Measurements from ENCODE around the gene CTNNA2. TPM values are rescaled to one million over a fixed set of nuclear protein-coding genes. Genes with fewer than 3 reads are reported as not detected.

Gene CTNNA2
- total and polyA plus RNA-seq, 11 donors = 0.20 to 0.81 TPM; not detected in 9

GRCh38 chr2:79975791-79976565, 463.1 kb downstream of the CTNNA2 start:
- H3K4me3 ChIP-seq = no peak overlapping the region
- H3K9me3 ChIP-seq = no peaks in the 10 kb centered on the region
- H3K36me3 ChIP-seq = no peaks in the 10 kb centered on the region
- WGBS, 4 donors = 73 to 77% (median 74%) methylated on average over 6 of the region's 6 CpGs
- TF ChIP-seq CTCF (IDR thresholded peaks at IDR 0.05) = no peak
- TF ChIP-seq POLR2A (IDR thresholded peaks at IDR 0.05) = no peak
- H3K4me1 ChIP-seq = no peaks in the 10 kb centered on the region
- no peaks in the 10 kb centered on the region for H3K27me3 ChIP-seq
- no peak for DNase-seq
- intact Hi-C loops (cut with DNase I) = no loop called here
- H3K27ac ChIP-seq = no peak overlapping the region
- no peak for ATAC-seq

GRCh38 chr2:79977792-79978191, 464.9 kb downstream of the CTNNA2 start:
- intact Hi-C loops (cut with DNase I) = no loop called here
- TF ChIP-seq POLR2A (IDR thresholded peaks at IDR 0.05) (no peak), CTCF (IDR thresholded peaks at IDR 0.05) (no peak)
- no peaks in the 10 kb centered on the region for H3K27me3 ChIP-seq
- H3K4me1 ChIP-seq = no peaks in the 10 kb centered on the region
- no peak overlapping the region for H3K4me3 ChIP-seq
- ATAC-seq (no peak), DNase-seq (no peak)
- H3K36me3 ChIP-seq = no peaks in the 10 kb centered on the region
- H3K27ac ChIP-seq = no peak overlapping the region
- H3K9me3 ChIP-seq = no peaks in the 10 kb centered on the region
- WGBS, 4 donors = 81 to 88% (median 83%) methylated on average over 2 of the region's 2 CpGs

GRCh38 chr2:79980116-79980515, 467.3 kb downstream of the CTNNA2 start:
- H3K9me3 ChIP-seq = no peaks in the 10 kb centered on the region
- H3K4me3 ChIP-seq = no peak overlapping the region
- 47 to 66% (median 53%) methylated on average over 1 of the region's 1 CpG for WGBS, 4 donors
- no peak for TF ChIP-seq POLR2A (IDR thresholded peaks at IDR 0.05)
- no peak for TF ChIP-seq CTCF (IDR thresholded peaks at IDR 0.05)
- no peaks in the 10 kb centered on the region for H3K27me3 ChIP-seq
- H3K27ac ChIP-seq = no peak overlapping the region
- intact Hi-C loops (cut with DNase I) = no loop called here
- no peaks in the 10 kb centered on the region for H3K4me1 ChIP-seq
- no peak for DNase-seq
- no peaks in the 10 kb centered on the region for H3K36me3 ChIP-seq
- ATAC-seq = no peak

GRCh38 chr2:79980816-79981215, 468.0 kb downstream of the CTNNA2 start:
- WGBS, 4 donors = 78 to 80% (median 79%) methylated on average over 5 of the region's 5 CpGs
- intact Hi-C loops (cut with DNase I) = no loop called here

More at GRCh38 chr2:79980816-79981215, 468.0 kb downstream of the CTNNA2 start:
- H3K27me3 ChIP-seq = no peaks in the 10 kb centered on the region
- ATAC-seq (no peak), DNase-seq (no peak)
- H3K9me3 ChIP-seq = no peaks in the 10 kb centered on the region
- no peaks in the 10 kb centered on the region for H3K4me1 ChIP-seq
- no peaks in the 10 kb centered on the region for H3K36me3 ChIP-seq
- no peak overlapping the region for H3K27ac ChIP-seq
- TF ChIP-seq POLR2A (IDR thresholded peaks at IDR 0.05) = no peak
- TF ChIP-seq CTCF (IDR thresholded peaks at IDR 0.05) = no peak
- no peak overlapping the region for H3K4me3 ChIP-seq
